GM19455 (cell line): Measurements from ENCODE around the gene C1QL4.
"Not testable (repeated sequence)": the region's sequence is repeated elsewhere in the genome, so short reads cannot be mapped to it uniquely, and the experiment has no call there.

Experiments used
- ATAC-seq: cut with Tn5 transposase; IDR thresholded peaks from one replicate; pipeline ENCODE4 v1.9.1; 2021; ENCODE audit not compliant: unreplicated experiment

Gene C1QL4

GRCh38 chr12:49334681-49335080, 2.3 kb downstream of the C1QL4 start:
- no peak for ATAC-seq

- no peak for ATAC-seq
These were observed 2.8 kb downstream of the C1QL4 start for GRCh38 chr12:49334226-49334625.

- ATAC-seq, result not testable (repeated sequence)
These were observed 3.2 kb downstream of the C1QL4 start for GRCh38 chr12:49333778-49334177.

GRCh38 chr12:49332891-49333371, 4.1 kb downstream of the C1QL4 start:
- ATAC-seq, result no peak

GRCh38 chr12:49332441-49332861, 4.5 kb downstream of the C1QL4 start:
- ATAC-seq, result no peak

- no peak for ATAC-seq
These were observed 5.4 kb downstream of the C1QL4 start for GRCh38 chr12:49331380-49332222.

- no peak for ATAC-seq
These were observed 6.2 kb downstream of the C1QL4 start for GRCh38 chr12:49330631-49331379.

- no peak for ATAC-seq
These were observed 6.9 kb downstream of the C1QL4 start for GRCh38 chr12:49330032-49330619.

- ATAC-seq, result no peak
These were observed 8.2 kb downstream of the C1QL4 start for GRCh38 chr12:49328816-49329215.

- no peak for ATAC-seq
These were observed 9.1 kb downstream of the C1QL4 start for GRCh38 chr12:49327887-49328286.

GRCh38 chr12:49327368-49327767, 9.6 kb downstream of the C1QL4 start:
- ATAC-seq, result no peak

- no peak for ATAC-seq
These were observed 11.4 kb downstream of the C1QL4 start for GRCh38 chr12:49325606-49326005.

- no peak for ATAC-seq
These were observed 13.4 kb downstream of the C1QL4 start for GRCh38 chr12:49323524-49324097.

- ATAC-seq, result peak; percentile 98
These were observed 14.1 kb downstream of the C1QL4 start, which contains the start of gene TROAP for GRCh38 chr12:49322708-49323523. TROAP (plus strand) TSS chr12:49323255; CDS start chr12:49323609, 354 bp downstream.

- ATAC-seq, result no peak
These were observed 14.7 kb downstream of the C1QL4 start for GRCh38 chr12:49322367-49322707.

GRCh38 chr12:49320411-49321103, 16.4 kb downstream of the C1QL4 start:
- not testable (repeated sequence) for ATAC-seq

- ATAC-seq, result not testable (repeated sequence)
These were observed 19.9 kb downstream of the C1QL4 start for GRCh38 chr12:49317118-49317517.

GRCh38 chr12:49314811-49315210, 22.2 kb downstream of the C1QL4 start:
- no peak for ATAC-seq

GRCh38 chr12:49310451-49311000, 26.5 kb downstream of the C1QL4 start:
- not testable (repeated sequence) for ATAC-seq
